ENCODE results near the gene TGFB2. TPM values are rescaled to one million over a fixed set of nuclear protein-coding genes. Genes with fewer than 3 reads are reported as not detected.

TGFB2 gene
- polyA plus RNA-seq, 1 experiment: 14.8 TPM

GRCh38 chr1:218435528-218435927 is 90.4 kb downstream of the TGFB2 start:
- DNase-seq (ENCODE audit: low read depth, low spot score): no peak
- Histone ChIP-seq H3K9me3 (ENCODE audit: control insufficient read depth, insufficient read depth, low read length) (no peaks in the 10 kb centered on the region), H3K4me3 (ENCODE audit: low read depth, low read length) (no peak overlapping the region), H3K27ac (ENCODE audit: low read depth, low read length) (no peak overlapping the region), H3K27me3 (ENCODE audit: control insufficient read depth, insufficient read depth, low read length) (no peaks in the 10 kb centered on the region)
- ChIA-PET CTCF (no interaction called here), POLR2A (no interaction called here)
- TF ChIP-seq CTCF (IDR thresholded peaks at IDR 0.05; ENCODE audit: low read depth, low read length): no peak

DNA sequence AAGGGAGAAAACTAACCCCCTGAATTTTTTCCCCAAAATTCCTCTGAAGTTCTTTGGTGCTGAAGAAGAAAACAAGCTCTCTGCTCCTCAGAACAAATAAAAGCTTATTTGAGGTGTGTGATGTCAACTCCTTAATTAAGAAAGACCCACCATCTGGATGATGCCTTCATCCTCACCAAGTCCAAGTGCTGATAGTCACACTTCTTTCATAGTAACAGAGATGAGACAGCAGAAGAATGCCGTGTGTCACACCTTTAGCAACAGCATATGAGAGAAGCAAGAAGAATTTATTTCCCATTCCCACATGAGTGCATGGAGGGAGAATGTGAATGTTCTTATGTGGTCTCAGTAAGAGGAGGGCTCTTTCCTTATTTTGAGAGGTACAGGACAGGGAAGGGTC is 91.2 kb downstream of the TGFB2 start:
- TF ChIP-seq CTCF (IDR thresholded peaks at IDR 0.05; ENCODE audit: low read depth, low read length): no peak
- H3K27me3 ChIP-seq (ENCODE audit: control insufficient read depth, insufficient read depth, low read length): no peaks in the 10 kb centered on the region
- H3K27ac ChIP-seq (ENCODE audit: low read depth, low read length): no peak overlapping the region
- H3K4me3 ChIP-seq (ENCODE audit: low read depth, low read length): no peak overlapping the region
- DNase-seq (ENCODE audit: low read depth, low spot score): no peak
- ChIA-PET CTCF (no interaction called here), POLR2A (no interaction called here)
- no peaks in the 10 kb centered on the region for H3K9me3 ChIP-seq (ENCODE audit: control insufficient read depth, insufficient read depth, low read length)

GRCh38 chr1:218436997-218437396 is 91.9 kb downstream of the TGFB2 start:
- no peak overlapping the region for H3K27ac ChIP-seq (ENCODE audit: low read depth, low read length)
- H3K9me3 ChIP-seq (ENCODE audit: control insufficient read depth, insufficient read depth, low read length): no peaks in the 10 kb centered on the region
- DNase-seq (ENCODE audit: low read depth, low spot score): no peak
- POLR2A ChIA-PET: no interaction called here
- no peaks in the 10 kb centered on the region for H3K27me3 ChIP-seq (ENCODE audit: control insufficient read depth, insufficient read depth, low read length)
- CTCF ChIA-PET: no interaction called here
- no peak for TF ChIP-seq CTCF (IDR thresholded peaks at IDR 0.05; ENCODE audit: low read depth, low read length)
- no peak overlapping the region for H3K4me3 ChIP-seq (ENCODE audit: low read depth, low read length)

DNA sequence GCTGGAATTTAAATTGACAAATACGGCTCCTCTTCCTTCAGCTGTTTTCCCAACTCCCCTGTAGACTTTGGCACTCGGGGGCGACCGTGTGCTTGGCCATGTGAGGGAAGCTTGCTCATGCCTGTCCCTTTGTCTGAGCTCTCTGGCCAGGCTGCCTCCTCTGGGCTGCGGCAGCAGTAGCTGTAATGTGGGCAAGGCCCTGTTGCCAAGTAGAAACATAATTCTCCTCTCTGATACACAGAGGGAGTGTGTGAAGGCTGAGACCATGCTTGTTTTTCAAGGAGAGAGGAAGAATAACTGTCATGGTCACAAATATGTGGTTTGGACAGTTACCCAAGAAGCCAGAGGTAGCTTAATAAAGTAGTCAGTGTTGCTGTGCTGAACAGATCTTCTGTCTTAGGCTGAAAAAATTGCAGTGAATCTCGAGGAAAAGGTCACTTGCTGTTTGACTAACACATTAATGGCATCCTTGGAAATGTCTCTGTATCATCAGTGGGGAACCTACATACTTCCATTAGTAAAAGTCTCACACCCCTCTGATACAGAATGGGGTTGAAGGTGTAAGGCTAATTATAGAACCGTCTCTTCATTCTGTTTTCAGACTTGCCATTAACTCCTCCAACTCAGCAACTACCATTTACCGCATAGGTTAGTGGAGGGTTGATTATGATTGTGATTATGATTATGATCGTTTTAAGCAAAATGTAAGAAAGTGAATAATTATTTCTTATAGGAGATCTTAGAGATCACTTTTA is 94.6 kb downstream of the TGFB2 start:
- ChIA-PET CTCF (no interaction called here), POLR2A (no interaction called here)
- TF ChIP-seq CTCF (IDR thresholded peaks at IDR 0.05; ENCODE audit: low read depth, low read length): no peak
- Histone ChIP-seq H3K27me3 (ENCODE audit: control insufficient read depth, insufficient read depth, low read length) (no peaks in the 10 kb centered on the region), H3K9me3 (ENCODE audit: control insufficient read depth, insufficient read depth, low read length) (no peaks in the 10 kb centered on the region), H3K27ac (ENCODE audit: low read depth, low read length) (no peak overlapping the region), H3K4me3 (ENCODE audit: low read depth, low read length) (no peak overlapping the region)
- no peak for DNase-seq (ENCODE audit: low read depth, low spot score)

- TF ChIP-seq CTCF (IDR thresholded peaks at IDR 0.05; ENCODE audit: low read depth, low read length): no peak
- no peak for DNase-seq (ENCODE audit: low read depth, low spot score)
- Histone ChIP-seq H3K27ac (ENCODE audit: low read depth, low read length) (no peak overlapping the region), H3K4me3 (ENCODE audit: low read depth, low read length) (no peak overlapping the region), H3K9me3 (ENCODE audit: control insufficient read depth, insufficient read depth, low read length) (no peaks in the 10 kb centered on the region), H3K27me3 (ENCODE audit: control insufficient read depth, insufficient read depth, low read length) (no peaks in the 10 kb centered on the region)
- CTCF ChIA-PET: no interaction called here
- POLR2A ChIA-PET: no interaction called here
These were observed 98.1 kb downstream of the TGFB2 start for GRCh38 chr1:218443255-218443654.

Measured in AG04450 (cell line).